Measurements from ENCODE around the gene TMEM144.
"Not testable (repeated sequence)": the region's sequence is repeated elsewhere in the genome, so short reads cannot be mapped to it uniquely, and the experiment has no call there.

Gene TMEM144

GRCh38 chr4:158211222-158211621, 936 bp downstream of the TMEM144 start:
- WGBS, 2 experiments (ENCODE audit: insufficient coverage in 2 of 2), result 80% methylated on average over 1 of the region's 3 CpGs; no CpG with 5 or more reads in 1 of the 2 experiments
- H3K27ac ChIP-seq (ENCODE audit: low read depth, low read length, severe bottlenecking), result no peak overlapping the region
- peak overlapping the region; percentile 28 for H3K4me3 ChIP-seq (ENCODE audit: extremely low read depth, insufficient read depth, low read length, poor library complexity, severe bottlenecking)

GRCh38 chr4:158213466-158213865, 3.2 kb downstream of the TMEM144 start:
- no CpG with 5 or more reads among the region's 2 CpGs for WGBS, 2 experiments (ENCODE audit: insufficient coverage in 2 of 2)
- no peak overlapping the region for H3K4me3 ChIP-seq (ENCODE audit: extremely low read depth, insufficient read depth, low read length, poor library complexity, severe bottlenecking)
- H3K36me3 ChIP-seq (ENCODE audit: control insufficient read depth, insufficient read depth, low read length), result no peaks in the 10 kb centered on the region
- peaks cover 7% of the 10 kb centered on the region for H3K4me1 ChIP-seq (ENCODE audit: control insufficient read depth, insufficient read depth, low read length, poor library complexity, severe bottlenecking)
- no peaks in the 10 kb centered on the region for H3K9me3 ChIP-seq (ENCODE audit: control insufficient read depth, low read length)
- H3K27ac ChIP-seq (ENCODE audit: low read depth, low read length, severe bottlenecking), result no peak overlapping the region

More at GRCh38 chr4:158211222-158211621, 936 bp downstream of the TMEM144 start:
- Histone ChIP-seq H3K4me1 (ENCODE audit: control insufficient read depth, insufficient read depth, low read length, poor library complexity, severe bottlenecking) (peaks cover 7% of the 10 kb centered on the region), H3K9me3 (ENCODE audit: control insufficient read depth, low read length) (no peaks in the 10 kb centered on the region), H3K36me3 (ENCODE audit: control insufficient read depth, insufficient read depth, low read length) (no peaks in the 10 kb centered on the region)

- Histone ChIP-seq H3K9me3 (ENCODE audit: control insufficient read depth, low read length) (no peaks in the 10 kb centered on the region), H3K36me3 (ENCODE audit: control insufficient read depth, insufficient read depth, low read length) (no peaks in the 10 kb centered on the region), H3K4me3 (ENCODE audit: extremely low read depth, insufficient read depth, low read length, poor library complexity, severe bottlenecking) (no peak overlapping the region), H3K4me1 (ENCODE audit: control insufficient read depth, insufficient read depth, low read length, poor library complexity, severe bottlenecking) (peaks cover 7% of the 10 kb centered on the region), H3K27ac (ENCODE audit: low read depth, low read length, severe bottlenecking) (no peak overlapping the region)
- WGBS, 2 experiments (ENCODE audit: insufficient coverage in 2 of 2), result no CpG with 5 or more reads among the region's 1 CpG
Measured at GRCh38 chr4:158214856-158215255, 4.6 kb downstream of the TMEM144 start.

- Histone ChIP-seq H3K4me3 (ENCODE audit: extremely low read depth, insufficient read depth, low read length, poor library complexity, severe bottlenecking) (no peak overlapping the region), H3K36me3 (ENCODE audit: control insufficient read depth, insufficient read depth, low read length) (no peaks in the 10 kb centered on the region), H3K9me3 (ENCODE audit: control insufficient read depth, low read length) (no peaks in the 10 kb centered on the region), H3K4me1 (ENCODE audit: control insufficient read depth, insufficient read depth, low read length, poor library complexity, severe bottlenecking) (no peaks in the 10 kb centered on the region), H3K27ac (ENCODE audit: low read depth, low read length, severe bottlenecking) (no peak overlapping the region)
- WGBS, 2 experiments (ENCODE audit: insufficient coverage in 2 of 2), result 89% methylated on average over 1 of the region's 5 CpGs; no CpG with 5 or more reads in 1 of the 2 experiments
Measured at GRCh38 chr4:158217763-158218162, 7.5 kb downstream of the TMEM144 start.

- H3K27ac ChIP-seq (ENCODE audit: low read depth, low read length, severe bottlenecking), result no peak overlapping the region
- no peaks in the 10 kb centered on the region for H3K36me3 ChIP-seq (ENCODE audit: control insufficient read depth, insufficient read depth, low read length)
- H3K4me1 ChIP-seq (ENCODE audit: control insufficient read depth, insufficient read depth, low read length, poor library complexity, severe bottlenecking), result no peaks in the 10 kb centered on the region
- H3K4me3 ChIP-seq (ENCODE audit: extremely low read depth, insufficient read depth, low read length, poor library complexity, severe bottlenecking), result no peak overlapping the region
- WGBS, 2 experiments (ENCODE audit: insufficient coverage in 2 of 2), result no CpG with 5 or more reads among the region's 1 CpG
- H3K9me3 ChIP-seq (ENCODE audit: control insufficient read depth, low read length), result no peaks in the 10 kb centered on the region
Measured at GRCh38 chr4:158219623-158220022, 9.3 kb downstream of the TMEM144 start.

- not testable (repeated sequence) for H3K9me3 ChIP-seq (ENCODE audit: control insufficient read depth, low read length); H3K27ac ChIP-seq (ENCODE audit: low read depth, low read length, severe bottlenecking); H3K4me3 ChIP-seq (ENCODE audit: extremely low read depth, insufficient read depth, low read length, poor library complexity, severe bottlenecking); H3K4me1 ChIP-seq (ENCODE audit: control insufficient read depth, insufficient read depth, low read length, poor library complexity, severe bottlenecking); H3K36me3 ChIP-seq (ENCODE audit: control insufficient read depth, insufficient read depth, low read length)
- 97% methylated on average over 3 of the region's 4 CpGs; no CpG with 5 or more reads in 1 of the 2 experiments for WGBS, 2 experiments (ENCODE audit: insufficient coverage in 2 of 2)
Measured at GRCh38 chr4:158224318-158224717, 14.0 kb downstream of the TMEM144 start.

- H3K4me1 ChIP-seq (ENCODE audit: control insufficient read depth, insufficient read depth, low read length, poor library complexity, severe bottlenecking); H3K27ac ChIP-seq (ENCODE audit: low read depth, low read length, severe bottlenecking); H3K4me3 ChIP-seq (ENCODE audit: extremely low read depth, insufficient read depth, low read length, poor library complexity, severe bottlenecking); H3K36me3 ChIP-seq (ENCODE audit: control insufficient read depth, insufficient read depth, low read length); H3K9me3 ChIP-seq (ENCODE audit: control insufficient read depth, low read length): not testable (repeated sequence)
- WGBS, 2 experiments (ENCODE audit: insufficient coverage in 2 of 2), result 78 to 100% methylated on average over 1 to 2 of the region's 2 CpGs
Measured at GRCh38 chr4:158224999-158225398, 14.7 kb downstream of the TMEM144 start.

- not testable (repeated sequence) for H3K4me3 ChIP-seq (ENCODE audit: extremely low read depth, insufficient read depth, low read length, poor library complexity, severe bottlenecking); H3K9me3 ChIP-seq (ENCODE audit: control insufficient read depth, low read length); H3K4me1 ChIP-seq (ENCODE audit: control insufficient read depth, insufficient read depth, low read length, poor library complexity, severe bottlenecking); H3K36me3 ChIP-seq (ENCODE audit: control insufficient read depth, insufficient read depth, low read length); H3K27ac ChIP-seq (ENCODE audit: low read depth, low read length, severe bottlenecking)
- 98% methylated on average over 4 of the region's 5 CpGs; no CpG with 5 or more reads in 1 of the 2 experiments for WGBS, 2 experiments (ENCODE audit: insufficient coverage in 2 of 2)
Measured at GRCh38 chr4:158227880-158228279, 17.6 kb downstream of the TMEM144 start.

GRCh38 chr4:158228399-158228798, 18.1 kb downstream of the TMEM144 start:
- 87 to 88% methylated on average over 14 to 15 of the region's 17 CpGs for WGBS, 2 experiments (ENCODE audit: insufficient coverage in 2 of 2)
- H3K9me3 ChIP-seq (ENCODE audit: control insufficient read depth, low read length); H3K4me1 ChIP-seq (ENCODE audit: control insufficient read depth, insufficient read depth, low read length, poor library complexity, severe bottlenecking); H3K27ac ChIP-seq (ENCODE audit: low read depth, low read length, severe bottlenecking); H3K4me3 ChIP-seq (ENCODE audit: extremely low read depth, insufficient read depth, low read length, poor library complexity, severe bottlenecking); H3K36me3 ChIP-seq (ENCODE audit: control insufficient read depth, insufficient read depth, low read length): not testable (repeated sequence)

GRCh38 chr4:158229768-158230167, 19.5 kb downstream of the TMEM144 start:
- H3K27ac ChIP-seq (ENCODE audit: low read depth, low read length, severe bottlenecking), result no peak overlapping the region
- H3K4me3 ChIP-seq (ENCODE audit: extremely low read depth, insufficient read depth, low read length, poor library complexity, severe bottlenecking), result no peak overlapping the region
- no peaks in the 10 kb centered on the region for H3K4me1 ChIP-seq (ENCODE audit: control insufficient read depth, insufficient read depth, low read length, poor library complexity, severe bottlenecking)
- H3K36me3 ChIP-seq (ENCODE audit: control insufficient read depth, insufficient read depth, low read length), result no peaks in the 10 kb centered on the region
- 71 to 79% methylated on average over 3 of the region's 5 CpGs for WGBS, 2 experiments (ENCODE audit: insufficient coverage in 2 of 2)
- no peaks in the 10 kb centered on the region for H3K9me3 ChIP-seq (ENCODE audit: control insufficient read depth, low read length)

- Histone ChIP-seq H3K9me3 (ENCODE audit: control insufficient read depth, low read length) (no peaks in the 10 kb centered on the region), H3K4me1 (ENCODE audit: control insufficient read depth, insufficient read depth, low read length, poor library complexity, severe bottlenecking) (no peaks in the 10 kb centered on the region), H3K4me3 (ENCODE audit: extremely low read depth, insufficient read depth, low read length, poor library complexity, severe bottlenecking) (no peak overlapping the region), H3K36me3 (ENCODE audit: control insufficient read depth, insufficient read depth, low read length) (no peaks in the 10 kb centered on the region), H3K27ac (ENCODE audit: low read depth, low read length, severe bottlenecking) (no peak overlapping the region)
- 100% methylated on average over 2 to 4 of the region's 4 CpGs for WGBS, 2 experiments (ENCODE audit: insufficient coverage in 2 of 2)
Measured at GRCh38 chr4:158234671-158235070, 24.4 kb downstream of the TMEM144 start.
